HepG2 (cell line): ENCODE results near the gene TAF6L. TPM values are rescaled to one million over a fixed set of nuclear protein-coding genes. Genes with fewer than 3 reads are reported as not detected.

Source experiments
- DNMT3B ChIP-seq: conservative IDR thresholded peaks from 2 replicates; pipeline ENCODE4 v1.6.1; 2016; ENCODE audit warnings: missing biosample characterization, control low read depth
- GABPA ChIP-seq, 2 experiments: IDR thresholded peaks; 2 replicates each; pipeline ENCODE4 v1.6.1; 2011 to 2016; ENCODE audit warnings: low read depth in 2 of 2, low read length in 1 of 2, missing biosample characterization in 1 of 2, missing genetic modification characterization in 1 of 2
- JDP2 ChIP-seq: sonication (generic); formaldehyde crosslinking; IDR thresholded peaks from 2 replicates; pipeline ENCODE4 v1.8.1; 2022; ENCODE audit warnings: missing genetic modification reagents, borderline replicate concordance
- KDM2A ChIP-seq: sonication (generic); formaldehyde crosslinking; IDR thresholded peaks from 2 replicates; pipeline ENCODE4 v1.4.0; 2020; ENCODE audit warnings: low read depth, missing genetic modification reagents, borderline replicate concordance
- MEIS1 ChIP-seq: sonication (generic); formaldehyde crosslinking; IDR thresholded peaks from 2 replicates; pipeline ENCODE4 v1.9.0; 2021; ENCODE audit warnings: mild to moderate bottlenecking, missing genetic modification reagents, moderate library complexity, borderline replicate concordance
- RELA ChIP-seq: sonication (generic); formaldehyde crosslinking; IDR thresholded peaks from 2 replicates; pipeline ENCODE4 v1.4.0; 2020; ENCODE audit warnings: missing genetic modification reagents
- REPIN1 ChIP-seq: sonication (generic); formaldehyde crosslinking; IDR thresholded peaks from 2 replicates; pipeline ENCODE4 v1.8.0; 2022; ENCODE audit warnings: missing genetic modification reagents, low read depth, mild to moderate bottlenecking, borderline replicate concordance
- SMAD3 ChIP-seq: sonication (generic); formaldehyde crosslinking; IDR thresholded peaks from 2 replicates; pipeline ENCODE4 v1.4.0; 2020; ENCODE audit warnings: missing genetic modification reagents
- XBP1 ChIP-seq: sonication (generic); formaldehyde crosslinking; IDR thresholded peaks from 2 replicates; pipeline ENCODE4 v1.5.0; 2020; ENCODE audit warnings: missing genetic modification reagents
- ZFP90 ChIP-seq: sonication (generic); formaldehyde crosslinking; IDR thresholded peaks from 2 replicates; pipeline ENCODE4 v1.8.0; 2022; ENCODE audit warnings: missing genetic modification reagents, mild to moderate bottlenecking, inconsistent platforms, borderline replicate concordance
- ZFY ChIP-seq: sonication (generic); formaldehyde crosslinking; IDR thresholded peaks from 2 replicates; pipeline ENCODE4 v1.4.0; 2020; ENCODE audit warnings: missing genetic modification reagents
- ZNF10 ChIP-seq: sonication (generic); formaldehyde crosslinking; IDR thresholded peaks from 2 replicates; pipeline ENCODE4 v1.4.0; 2020; ENCODE audit warnings: mild to moderate bottlenecking, low read depth, missing genetic modification reagents, borderline replicate concordance
- ZNF20 ChIP-seq: sonication (generic); formaldehyde crosslinking; IDR thresholded peaks from 2 replicates; pipeline ENCODE4 v1.4.0; 2020; ENCODE audit warnings: mild to moderate bottlenecking, moderate library complexity, missing genetic modification reagents
- ZNF501 ChIP-seq: sonication (generic); formaldehyde crosslinking; IDR thresholded peaks from 2 replicates; pipeline ENCODE4 v1.5.1; 2020; ENCODE audit warnings: mild to moderate bottlenecking, moderate library complexity, missing genetic modification reagents
- ZNF556 ChIP-seq: sonication (generic); formaldehyde crosslinking; IDR thresholded peaks from 2 replicates; pipeline ENCODE4 v1.4.0; 2020; ENCODE audit warnings: mild to moderate bottlenecking, missing genetic modification reagents, borderline replicate concordance
- ZNF589 ChIP-seq: sonication (generic); formaldehyde crosslinking; conservative IDR thresholded peaks from 2 replicates; pipeline ENCODE4 v1.8.0; 2022; ENCODE audit warnings: mild to moderate bottlenecking, moderate library complexity, missing genetic modification reagents
- ZNF737 ChIP-seq: sonication (generic); formaldehyde crosslinking; IDR thresholded peaks from 2 replicates; pipeline ENCODE4 v1.5.0; 2020; ENCODE audit warnings: missing genetic modification reagents, mild to moderate bottlenecking, borderline replicate concordance
- ZNF768 ChIP-seq: sonication (generic); formaldehyde crosslinking; IDR thresholded peaks from 2 replicates; pipeline ENCODE4 v1.4.0; 2020; ENCODE audit warnings: missing genetic modification reagents
- ZNF776 ChIP-seq: sonication (generic); formaldehyde crosslinking; IDR thresholded peaks from 2 replicates; pipeline ENCODE4 v1.4.0; 2020; ENCODE audit warnings: mild to moderate bottlenecking, missing genetic modification reagents
- polyA plus RNA-seq, 8 experiments: library from polyadenylated mRNA; depleted of rRNA in 3 of 8; stranded (reverse) in 7 of 8; unstranded in 1 of 8; fragments of >200 nt; fragmentation: Illumina TruSeq in 4 of 8; extraction: Trizol in 4 of 8; gene quantifications; 2 replicates each; pipeline versions ENCODE4 v1.2.1 to v1.2.3, GENCODE V29; 2011 to 2016; ENCODE audit warnings: low read depth in 4 of 8, missing spikeins in 1 of 8, mixed read lengths in 1 of 8; ENCODE audit not compliant: insufficient read depth in 1 of 8
- total RNA-seq, 5 experiments: library from RNA; depleted of rRNA; stranded (reverse); fragments of >200 nt; fragmentation: Illumina TruSeq; extraction: Trizol; gene quantifications; 2 replicates each; pipeline ENCODE4 v1.2.3, GENCODE V29; 2016; ENCODE audit warnings: low read depth in 1 of 5
- TF ChIP-seq, protein P1 (sequence below): sonication (generic); formaldehyde crosslinking; IDR thresholded peaks from 2 replicates; pipeline ENCODE4 v1.8.1; 2023; ENCODE audit warnings: mild to moderate bottlenecking, missing genetic modification reagents, borderline replicate concordance
- TF ChIP-seq, protein P2 (sequence below): sonication (generic); formaldehyde crosslinking; IDR thresholded peaks from 2 replicates; pipeline ENCODE4 v1.8.0; 2022; ENCODE audit warnings: mild to moderate bottlenecking, missing genetic modification reagents; ENCODE audit not compliant: insufficient replicate concordance
- TF ChIP-seq, protein P3 (sequence below), 2 experiments: IDR thresholded peaks; 2 replicates each; pipeline ENCODE4 v1.6.1; 2011 to 2012; ENCODE audit warnings: low read length in 2 of 2, borderline replicate concordance in 1 of 2, low read depth in 1 of 2, mild to moderate bottlenecking in 1 of 2, moderate library complexity in 1 of 2
- TF ChIP-seq, protein P4 (sequence below): sonication (generic); IDR thresholded peaks from 2 replicates; pipeline ENCODE4 v1.6.1; 2016; ENCODE audit warnings: low read depth, borderline replicate concordance

TAF6L gene
- total and polyA plus RNA-seq, 2 of the 13 experiments (the other 11 are each of a cell fraction or from before 2014, with no cell fraction given) = 12.6 to 19.4 TPM

DNA sequence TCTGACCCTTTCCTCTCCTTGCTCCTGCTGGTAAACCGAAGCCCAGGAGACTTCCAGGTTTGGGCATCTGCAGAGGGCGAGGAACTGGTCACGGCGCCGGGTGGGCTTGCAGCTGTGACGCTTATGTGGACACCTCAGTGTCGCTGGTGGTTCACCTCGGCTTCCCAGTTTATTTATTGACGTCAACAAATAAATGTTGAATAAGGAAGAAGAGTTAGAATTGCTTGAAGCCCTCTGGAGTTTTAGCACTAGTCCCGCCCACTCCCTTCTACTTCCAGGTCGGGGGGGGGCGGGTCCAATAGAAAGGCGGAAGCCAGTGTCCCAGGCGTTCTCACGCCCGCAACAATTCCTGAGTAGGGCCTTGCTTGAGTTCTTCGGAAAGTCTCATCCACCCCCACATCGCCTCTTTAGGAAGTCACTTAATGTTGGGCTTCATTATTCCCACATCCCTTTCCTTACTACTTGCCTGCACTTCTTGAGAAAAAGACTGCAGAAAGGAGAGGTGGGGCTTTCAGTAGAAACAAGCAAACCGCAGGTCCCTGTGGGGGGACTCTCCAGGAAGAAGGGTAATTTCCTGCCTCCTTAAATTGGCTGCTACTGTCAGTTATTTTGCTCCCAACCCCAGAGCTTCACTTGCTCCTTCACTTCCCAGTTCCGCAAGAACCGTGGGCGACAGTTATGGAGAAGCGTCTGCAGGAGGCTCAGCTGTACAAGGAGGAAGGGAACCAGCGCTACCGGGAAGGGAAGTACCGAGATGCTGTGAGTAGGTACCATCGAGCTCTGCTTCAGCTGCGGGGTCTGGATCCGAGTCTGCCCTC, 42.8 kb upstream of the TAF6L start, which contains the start of gene TTC9C (continued):
- TF ChIP-seq SMAD3 (CRISPR knock-in tag) (no peak), ZNF501 (CRISPR knock-in tag) (no peak), MEIS1 (CRISPR knock-in tag) (0 out of 2 replicates have a peak, but pooled peaks have one; percentile 24), DNMT3B (CRISPR knock-in tag) (0 out of 2 replicates have a peak, but pooled peaks have one; percentile 20), ZNF737 (CRISPR knock-in tag) (no peak), ZNF10 (CRISPR knock-in tag) (no peak), RELA (no peak), XBP1 (CRISPR knock-in tag) (0 out of 2 replicates have a peak, but pooled peaks have one; percentile 52), ZNF776 (CRISPR knock-in tag) (no peak), ZNF768 (CRISPR knock-in tag) (peak; percentile 42; the same call in 1 of the 2 replicates), ZNF20 (CRISPR knock-in tag) (no peak), ZNF589 (CRISPR knock-in tag) (no peak), KDM2A (CRISPR knock-in tag) (peak; percentile 40; the same call in 1 of the 2 replicates), ZFP90 (CRISPR knock-in tag) (0 out of 2 replicates have a peak, but pooled peaks have one; percentile 27), GABPA (IDR thresholded peaks at IDR 0.05; ENCODE audit: low read depth, low read length) (peak; percentile 79), GABPA (CRISPR knock-in tag; IDR thresholded peaks at IDR 0.05; ENCODE audit: low read depth) (peak; percentile 95), JDP2 (CRISPR knock-in tag) (no peak), ZFY (peak; percentile 61), REPIN1 (no peak), ZNF556 (CRISPR knock-in tag) (no peak; the same call in 1 of the 2 replicates)
- TF ChIP-seq, protein P1, sequence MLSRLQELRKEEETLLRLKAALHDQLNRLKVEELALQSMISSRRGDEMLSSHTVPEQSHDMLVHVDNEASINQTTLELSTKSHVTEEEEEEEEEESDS (CRISPR knock-in tag) = no peak
- TF ChIP-seq, protein P2, sequence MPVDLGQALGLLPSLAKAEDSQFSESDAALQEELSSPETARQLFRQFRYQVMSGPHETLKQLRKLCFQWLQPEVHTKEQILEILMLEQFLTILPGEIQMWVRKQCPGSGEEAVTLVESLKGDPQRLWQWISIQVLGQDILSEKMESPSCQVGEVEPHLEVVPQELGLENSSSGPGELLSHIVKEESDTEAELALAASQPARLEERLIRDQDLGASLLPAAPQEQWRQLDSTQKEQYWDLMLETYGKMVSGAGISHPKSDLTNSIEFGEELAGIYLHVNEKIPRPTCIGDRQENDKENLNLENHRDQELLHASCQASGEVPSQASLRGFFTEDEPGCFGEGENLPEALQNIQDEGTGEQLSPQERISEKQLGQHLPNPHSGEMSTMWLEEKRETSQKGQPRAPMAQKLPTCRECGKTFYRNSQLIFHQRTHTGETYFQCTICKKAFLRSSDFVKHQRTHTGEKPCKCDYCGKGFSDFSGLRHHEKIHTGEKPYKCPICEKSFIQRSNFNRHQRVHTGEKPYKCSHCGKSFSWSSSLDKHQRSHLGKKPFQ (CRISPR knock-in tag) = no peak
- TF ChIP-seq, protein P3, sequence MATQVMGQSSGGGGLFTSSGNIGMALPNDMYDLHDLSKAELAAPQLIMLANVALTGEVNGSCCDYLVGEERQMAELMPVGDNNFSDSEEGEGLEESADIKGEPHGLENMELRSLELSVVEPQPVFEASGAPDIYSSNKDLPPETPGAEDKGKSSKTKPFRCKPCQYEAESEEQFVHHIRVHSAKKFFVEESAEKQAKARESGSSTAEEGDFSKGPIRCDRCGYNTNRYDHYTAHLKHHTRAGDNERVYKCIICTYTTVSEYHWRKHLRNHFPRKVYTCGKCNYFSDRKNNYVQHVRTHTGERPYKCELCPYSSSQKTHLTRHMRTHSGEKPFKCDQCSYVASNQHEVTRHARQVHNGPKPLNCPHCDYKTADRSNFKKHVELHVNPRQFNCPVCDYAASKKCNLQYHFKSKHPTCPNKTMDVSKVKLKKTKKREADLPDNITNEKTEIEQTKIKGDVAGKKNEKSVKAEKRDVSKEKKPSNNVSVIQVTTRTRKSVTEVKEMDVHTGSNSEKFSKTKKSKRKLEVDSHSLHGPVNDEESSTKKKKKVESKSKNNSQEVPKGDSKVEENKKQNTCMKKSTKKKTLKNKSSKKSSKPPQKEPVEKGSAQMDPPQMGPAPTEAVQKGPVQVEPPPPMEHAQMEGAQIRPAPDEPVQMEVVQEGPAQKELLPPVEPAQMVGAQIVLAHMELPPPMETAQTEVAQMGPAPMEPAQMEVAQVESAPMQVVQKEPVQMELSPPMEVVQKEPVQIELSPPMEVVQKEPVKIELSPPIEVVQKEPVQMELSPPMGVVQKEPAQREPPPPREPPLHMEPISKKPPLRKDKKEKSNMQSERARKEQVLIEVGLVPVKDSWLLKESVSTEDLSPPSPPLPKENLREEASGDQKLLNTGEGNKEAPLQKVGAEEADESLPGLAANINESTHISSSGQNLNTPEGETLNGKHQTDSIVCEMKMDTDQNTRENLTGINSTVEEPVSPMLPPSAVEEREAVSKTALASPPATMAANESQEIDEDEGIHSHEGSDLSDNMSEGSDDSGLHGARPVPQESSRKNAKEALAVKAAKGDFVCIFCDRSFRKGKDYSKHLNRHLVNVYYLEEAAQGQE (IDR thresholded peaks at IDR 0.05; ENCODE audit: borderline replicate concordance in 1 of 2, low read depth in 1 of 2, low read length in 2 of 2) = no peak
- TF ChIP-seq, protein P4, sequence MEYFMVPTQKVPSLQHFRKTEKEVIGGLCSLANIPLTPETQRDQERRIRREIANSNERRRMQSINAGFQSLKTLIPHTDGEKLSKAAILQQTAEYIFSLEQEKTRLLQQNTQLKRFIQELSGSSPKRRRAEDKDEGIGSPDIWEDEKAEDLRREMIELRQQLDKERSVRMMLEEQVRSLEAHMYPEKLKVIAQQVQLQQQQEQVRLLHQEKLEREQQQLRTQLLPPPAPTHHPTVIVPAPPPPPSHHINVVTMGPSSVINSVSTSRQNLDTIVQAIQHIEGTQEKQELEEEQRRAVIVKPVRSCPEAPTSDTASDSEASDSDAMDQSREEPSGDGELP = peak; percentile 12; the same call in 1 of the 2 replicates
